Kidney glomerular epithelial cell (primary cell): ENCODE data around the gene ARL6IP1.
A peak's percentile ranks its signal among the peaks of the same experiment; 100 is the strongest.
"Not testable (repeated sequence)": the region's sequence is repeated elsewhere in the genome, so short reads cannot be mapped to it uniquely, and the experiment has no call there.

Experiments
- DNase-seq: peaks from one replicate; lab custom pipeline; 2025; lab: John Stamatoyannopoulos, UW

Gene ARL6IP1

GRCh38 chr16:18799500-18799899 lies 1.8 kb downstream of the ARL6IP1 start:
- no peak for DNase-seq

GRCh38 chr16:18797746-18798145 lies 3.6 kb downstream of the ARL6IP1 start:
- DNase-seq: no peak

DNA sequence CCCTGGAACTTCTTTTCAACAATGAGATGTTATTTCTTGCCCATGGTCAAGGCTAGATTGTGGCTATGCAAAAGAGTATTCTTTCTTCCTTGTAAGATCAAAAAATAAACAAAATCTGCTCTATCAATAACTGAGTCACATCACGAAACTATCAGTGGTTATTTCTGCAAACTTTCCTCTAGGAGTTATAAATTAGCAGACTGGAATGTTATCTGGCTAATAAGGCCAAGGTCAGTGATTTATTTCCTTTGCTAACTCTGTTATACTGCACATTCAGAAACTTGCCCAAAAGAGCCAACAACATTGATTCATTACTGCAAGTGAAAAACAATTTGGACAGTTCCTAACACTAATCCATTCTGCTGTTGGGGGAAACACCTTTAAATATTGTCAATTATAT lies 5.0 kb downstream of the ARL6IP1 start:
- DNase-seq: no peak

GRCh38 chr16:18792836-18793433 lies 8.4 kb downstream of the ARL6IP1 start:
- DNase-seq: no peak

DNA sequence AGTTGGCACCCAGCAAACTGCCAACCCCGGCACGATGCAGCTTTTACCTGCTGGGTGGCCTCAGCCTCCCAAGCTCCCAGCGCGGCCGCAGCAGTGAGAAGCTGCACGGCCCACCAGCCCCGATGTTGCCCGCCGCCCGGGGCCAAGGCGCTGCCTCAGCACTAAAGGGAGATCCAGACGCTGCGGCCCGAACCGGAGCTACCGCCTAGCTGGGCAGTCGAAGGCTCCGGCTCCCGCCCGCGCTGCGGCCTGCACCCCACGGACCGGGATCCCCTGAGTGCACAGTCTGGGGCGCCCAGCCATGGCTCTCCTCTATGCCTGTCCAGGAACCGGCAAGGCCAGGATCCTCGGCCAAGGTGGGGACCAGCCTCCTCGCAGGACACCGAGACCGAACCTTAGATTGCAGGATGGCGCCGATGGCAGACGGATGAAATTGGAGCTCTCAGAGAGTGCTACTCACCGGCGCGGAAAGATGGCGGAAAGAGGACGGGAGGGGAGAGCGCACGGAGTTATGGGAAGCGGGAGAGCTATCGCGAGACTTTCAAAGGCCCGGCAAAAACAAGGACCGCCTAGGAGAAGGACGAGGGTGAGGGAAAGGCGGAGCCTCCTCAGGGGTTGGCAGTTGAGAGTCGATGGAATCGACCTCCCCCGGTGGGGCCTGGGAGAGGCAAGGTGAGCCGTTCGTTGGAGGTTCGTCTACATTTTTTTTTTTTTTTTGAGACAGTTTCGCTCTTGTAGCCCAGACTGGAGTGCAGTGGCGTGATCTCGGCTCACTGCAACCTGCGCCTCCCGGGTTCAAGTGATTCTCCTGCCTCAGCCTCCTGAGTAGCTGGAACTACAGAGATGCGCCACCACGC lies 11.3 kb downstream of the ARL6IP1 start, which contains the start of gene RPS15A:
Gene RPS15A (minus strand): TSS at position 485 of the 857 bp plus-strand sequence. CDS start 1,221 bp downstream, outside the sequence.
- DNase-seq: peak; percentile 97

- no peak for DNase-seq
Observed at GRCh38 chr16:18789515-18789849, 11.9 kb downstream of the ARL6IP1 start.

DNA sequence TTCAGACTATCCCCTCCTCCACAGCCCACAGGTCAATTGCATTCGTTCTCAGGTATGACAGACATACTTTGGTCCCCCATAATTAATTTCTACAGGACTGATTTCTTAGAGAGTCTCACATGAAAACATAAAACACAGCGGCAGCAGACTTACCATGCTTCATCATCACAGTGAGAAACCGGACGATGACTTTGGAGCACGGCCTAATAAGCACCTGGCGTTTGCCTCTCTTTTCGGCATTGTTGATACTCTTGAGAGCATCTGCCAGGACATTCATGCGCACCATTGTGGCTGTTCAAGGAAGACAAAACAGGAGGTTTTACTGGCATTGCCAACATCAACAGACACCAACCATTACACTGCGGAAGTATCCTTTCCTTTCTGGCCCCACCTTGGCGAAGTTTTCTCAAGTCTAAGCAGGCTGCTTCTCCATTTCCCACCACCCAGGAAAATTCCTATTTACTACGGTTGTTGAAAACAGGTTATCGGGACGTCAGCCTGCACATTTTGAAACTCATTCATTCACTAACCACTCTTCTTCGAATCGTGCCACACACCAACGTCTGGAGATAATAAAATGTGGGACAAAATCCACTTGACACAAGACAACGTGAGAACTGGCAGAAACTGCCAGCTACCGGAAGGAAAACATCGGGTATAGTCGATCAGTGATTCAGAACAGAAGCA lies 12.4 kb downstream of the ARL6IP1 start:
- no peak for DNase-seq

DNA sequence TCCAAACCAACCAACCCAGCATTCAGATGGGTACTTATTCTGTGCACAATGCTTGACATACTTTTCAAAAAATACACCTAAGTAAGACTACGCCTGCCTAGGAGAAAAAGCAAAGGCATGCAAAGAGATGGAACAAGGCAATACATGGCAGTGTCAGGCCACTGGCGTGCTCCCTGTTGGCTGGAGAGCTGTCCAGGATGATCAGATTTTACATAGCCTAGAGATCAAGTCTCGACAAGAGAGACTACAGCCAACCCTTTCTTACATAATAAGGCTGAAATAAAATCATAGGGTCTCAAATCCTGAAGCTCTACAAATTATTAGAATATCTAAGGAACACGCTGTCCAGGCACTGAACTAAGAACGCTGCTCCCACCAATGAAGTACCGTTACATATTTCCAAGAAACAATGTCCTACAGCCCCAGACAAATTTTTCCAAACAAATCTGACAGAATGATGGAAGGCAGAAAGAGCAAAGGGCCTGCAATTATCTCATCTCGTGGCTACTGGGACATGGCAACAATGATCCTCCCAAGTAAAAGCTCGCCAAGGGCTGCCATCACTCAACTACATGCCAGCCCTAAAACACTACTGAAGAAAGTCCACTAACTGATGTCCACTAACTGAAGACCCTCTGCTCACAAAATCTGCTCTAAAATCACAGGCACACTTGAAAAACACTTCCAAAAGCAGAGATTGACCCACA lies 16.3 kb downstream of the ARL6IP1 start:
- no peak for DNase-seq

DNA sequence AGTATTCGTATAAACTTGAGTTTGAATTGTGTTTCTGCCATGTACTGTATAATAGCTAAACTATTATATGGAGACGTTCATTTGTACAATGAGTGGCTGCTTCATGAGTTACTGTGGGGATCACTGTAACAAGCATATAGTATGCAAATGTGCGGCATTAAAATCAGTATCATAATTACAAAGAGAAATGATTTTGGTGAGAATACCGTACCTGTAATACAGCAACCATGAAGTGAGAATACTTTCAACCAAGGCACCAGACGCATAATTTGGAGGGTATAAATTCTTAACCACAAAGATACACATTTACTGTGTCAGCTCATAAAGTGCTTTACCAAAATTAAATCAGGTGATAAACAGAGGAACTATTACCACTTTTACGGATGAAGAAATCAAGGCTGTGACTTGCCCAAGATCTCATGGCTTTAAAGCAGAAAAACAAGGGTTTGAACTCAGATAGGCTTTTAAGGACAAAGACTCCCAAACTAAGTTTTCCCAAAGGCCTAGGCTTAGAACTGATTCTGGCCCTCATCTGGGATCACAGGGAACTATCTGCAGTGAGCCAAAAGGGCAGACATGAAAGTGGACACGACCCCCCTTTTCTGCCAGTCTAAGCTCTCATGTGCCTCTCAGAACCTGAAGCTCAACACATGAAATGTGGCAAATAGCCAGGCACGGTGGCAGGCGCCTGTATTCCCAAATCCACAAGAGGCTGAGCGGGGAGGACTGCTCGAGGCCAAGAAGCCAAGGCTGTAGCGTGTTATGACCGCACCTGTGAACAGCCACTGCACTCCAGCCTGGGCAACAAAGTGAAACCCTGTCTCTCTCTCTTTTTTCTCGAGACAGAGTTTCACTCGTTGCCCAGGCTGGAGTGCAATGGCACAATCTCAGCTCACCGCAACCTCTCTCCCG lies 17.7 kb downstream of the ARL6IP1 start:
- no peak for DNase-seq

DNA sequence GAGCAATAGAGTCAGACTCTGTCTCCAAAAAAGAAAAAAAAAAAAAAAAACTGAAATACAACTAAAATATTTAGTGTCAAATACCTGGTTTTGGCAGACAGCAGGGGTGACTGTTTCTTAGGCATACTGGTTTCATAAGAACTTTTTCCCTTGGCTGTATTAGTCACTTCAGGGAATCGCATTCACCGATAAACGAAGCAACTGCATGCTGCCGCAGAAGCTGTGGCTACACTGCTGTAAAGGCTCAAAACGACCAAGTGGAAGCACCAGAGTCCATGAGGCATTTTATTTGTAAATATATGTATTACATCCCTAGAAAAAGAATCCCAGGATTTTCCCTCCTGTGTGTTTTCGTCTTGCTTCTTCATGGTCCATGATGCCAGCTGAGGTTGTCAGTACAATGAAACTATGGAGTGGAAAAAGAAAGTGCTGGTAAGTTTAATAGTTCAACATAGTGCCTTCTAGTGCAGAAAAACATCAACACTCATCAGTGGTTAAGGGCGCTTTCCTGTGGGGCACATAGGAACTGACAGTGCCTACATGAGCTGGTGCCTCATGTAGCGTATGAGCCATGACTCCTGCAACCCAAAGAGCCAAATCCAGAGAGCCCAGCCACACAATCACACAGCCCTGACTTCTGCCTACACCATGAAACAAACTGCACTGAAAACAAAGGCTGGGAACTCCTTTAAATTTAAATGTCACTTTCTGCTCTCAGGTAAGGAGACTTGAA lies 18.5 kb downstream of the ARL6IP1 start:
- DNase-seq: no peak

GRCh38 chr16:18781232-18781631 lies 20.1 kb downstream of the ARL6IP1 start:
- DNase-seq: not testable (repeated sequence)

- not testable (repeated sequence) for DNase-seq
Observed at GRCh38 chr16:18780460-18781026, 20.8 kb downstream of the ARL6IP1 start.

DNA sequence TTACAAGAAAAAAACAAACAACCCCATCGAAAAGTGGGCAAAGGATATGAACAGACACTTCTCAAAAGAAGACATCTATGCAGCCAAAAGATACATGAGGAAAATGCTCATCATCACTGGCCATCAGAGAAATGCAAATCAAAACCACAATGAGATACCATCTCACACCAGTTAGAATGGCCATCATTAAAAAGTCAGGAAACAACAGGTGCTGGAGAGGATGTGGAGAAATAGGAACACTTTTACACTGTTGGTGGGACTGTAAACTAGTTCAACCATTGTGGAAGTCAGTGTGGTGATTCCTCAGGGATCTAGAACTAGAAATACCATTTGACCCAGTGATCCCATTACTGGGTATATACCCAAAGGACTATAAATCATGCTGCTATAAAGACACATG lies 23.7 kb downstream of the ARL6IP1 start:
- not testable (repeated sequence) for DNase-seq

GRCh38 chr16:18776334-18776733 lies 25.0 kb downstream of the ARL6IP1 start:
- not testable (repeated sequence) for DNase-seq

DNA sequence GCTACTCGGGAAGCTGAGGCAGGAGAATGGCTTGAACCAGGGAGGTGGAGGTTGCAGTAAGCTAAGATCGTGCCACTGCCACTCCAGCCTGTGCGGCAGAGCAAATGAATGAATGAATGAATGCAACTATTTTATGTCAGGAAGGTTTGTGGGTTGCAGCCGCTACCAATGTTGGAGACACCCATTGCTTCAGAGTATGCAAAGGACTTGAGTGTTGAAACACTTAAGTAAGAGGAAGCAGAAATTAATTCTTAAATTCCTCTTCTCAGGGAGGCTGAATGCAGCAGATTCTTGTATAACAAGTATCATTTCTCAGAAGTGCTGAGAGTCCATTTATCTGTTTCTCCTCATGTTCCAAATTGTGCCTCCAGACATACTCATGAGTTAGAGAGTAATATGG lies 26.7 kb downstream of the ARL6IP1 start:
- DNase-seq: not testable (repeated sequence)

DNA sequence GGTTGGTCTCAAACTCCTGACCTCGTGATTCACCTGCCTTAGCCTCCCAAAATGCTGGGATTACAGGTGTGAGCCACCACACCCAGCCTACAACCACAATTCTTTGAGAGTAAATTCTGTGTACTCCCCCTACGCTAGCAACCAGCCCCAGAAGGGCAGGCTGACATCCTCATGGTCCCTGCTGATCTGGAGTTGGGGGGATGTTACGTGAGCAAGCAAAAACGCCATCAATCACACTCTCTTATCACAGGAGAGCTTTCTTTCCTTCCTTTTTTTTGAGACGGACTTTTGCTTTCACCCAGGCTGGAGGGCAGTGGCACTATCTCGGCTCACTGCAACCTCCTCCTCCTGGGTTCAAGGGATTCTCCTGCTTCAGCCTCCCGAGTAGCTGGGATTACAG lies 29.2 kb downstream of the ARL6IP1 start:
- DNase-seq: not testable (repeated sequence)

DNA sequence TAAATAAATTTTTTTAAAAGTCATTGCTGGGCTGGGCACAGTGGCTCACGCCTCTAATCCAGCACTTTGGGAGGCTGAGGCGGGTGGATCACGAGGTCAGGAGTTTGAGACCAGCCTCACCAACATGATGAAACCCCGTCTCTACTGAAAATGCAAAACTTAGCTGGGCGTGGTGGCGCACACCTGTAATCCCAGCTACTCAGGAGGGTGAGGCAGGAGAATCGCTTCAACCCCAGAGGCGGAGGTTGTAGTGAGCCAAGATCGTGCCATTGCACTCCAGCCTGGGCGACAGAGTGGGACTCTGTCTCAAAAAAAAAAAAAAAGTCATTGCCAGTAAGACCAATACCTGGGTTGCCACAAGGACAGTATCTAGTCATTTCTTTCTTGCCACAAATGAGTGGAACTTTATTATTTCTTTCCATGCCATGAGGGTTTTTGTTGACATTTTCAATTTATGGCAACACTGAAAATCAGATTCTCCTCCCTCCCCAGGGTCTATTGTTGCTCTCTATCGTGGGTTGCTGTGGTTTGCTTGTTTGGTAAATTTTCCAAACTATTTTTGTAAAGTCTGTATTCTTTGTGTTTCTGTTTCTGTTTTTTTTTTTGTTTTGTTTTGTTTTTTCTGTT lies 30.9 kb downstream of the ARL6IP1 start:
- DNase-seq: not testable (repeated sequence)

- DNase-seq: not testable (repeated sequence)
Observed at GRCh38 chr16:18767217-18767616, 34.1 kb downstream of the ARL6IP1 start.

GRCh38 chr16:18762713-18763112 lies 38.6 kb downstream of the ARL6IP1 start:
- DNase-seq: not testable (repeated sequence)
